Measurements from ENCODE around the gene BCL3. TPM values are rescaled to one million over a fixed set of nuclear protein-coding genes. Genes with fewer than 3 reads are reported as not detected.
A peak's percentile ranks its signal among the peaks of the same experiment; 100 is the strongest.

BCL3 gene
- total RNA-seq, 1 experiment from 2014 or later = 2.2 TPM

GRCh38 chr19:44700547-44700946 is 48.0 kb upstream of the BCL3 start:
- no CpG with 5 or more reads among the region's 5 CpGs for WGBS (ENCODE audit: extremely low coverage, insufficient read length, low lambda C conversion rate)
- no peak overlapping the region for H3K56ac ChIP-seq (ENCODE audit: insufficient read length, low read depth, low read length)

More at GRCh38 chr19:44700547-44700946, 48.0 kb upstream of the BCL3 start:
- Histone ChIP-seq H3K27me3 (ENCODE audit: insufficient read depth, low read length) (no peaks in the 10 kb centered on the region), H3K79me1 (ENCODE audit: insufficient read depth, low read depth, low read length, poor library complexity, severe bottlenecking) (no peaks in the 10 kb centered on the region), H3K4me2 (ENCODE audit: insufficient read depth, insufficient read length, low read length) (no peak overlapping the region), H3K18ac (ENCODE audit: insufficient read length, low read depth, low read length) (no peak overlapping the region), H3T11ph (ENCODE audit: low read length) (no peak overlapping the region), H2BK5ac (ENCODE audit: insufficient read length, low read length) (no peak overlapping the region), H2BK20ac (ENCODE audit: low read depth, low read length, poor library complexity, severe bottlenecking) (no peak overlapping the region), H3K9ac (ENCODE audit: extremely low read depth, insufficient read length, low read length) (no peak overlapping the region), H3K79me2 (ENCODE audit: insufficient read depth, low read length) (no peaks in the 10 kb centered on the region), H2BK120ac (ENCODE audit: low read depth, low read length, poor library complexity, severe bottlenecking) (no peak overlapping the region), H4K8ac (replicated peaks; ENCODE audit: insufficient read length, low read depth, low read length) (no peak overlapping the region), H2AFZ (ENCODE audit: low read length) (no peak overlapping the region), H3K23ac (ENCODE audit: insufficient read length, low read depth, low read length) (no peak overlapping the region), H2BK12ac (ENCODE audit: insufficient read length, low read depth, low read length) (no peak overlapping the region), H3K23me2 (ENCODE audit: insufficient read length, low read depth, low read length, poor library complexity, severe bottlenecking) (no peaks in the 10 kb centered on the region), H3K14ac (ENCODE audit: insufficient read depth, low read length) (no peak overlapping the region), H3K9me3 (ENCODE audit: control insufficient read depth, low read depth, low read length) (no peaks in the 10 kb centered on the region), H3K4me1 (ENCODE audit: insufficient read depth, low read length) (no peaks in the 10 kb centered on the region), H4K5ac (ENCODE audit: insufficient read length, low read depth, low read length) (no peak overlapping the region), H4K20me1 (ENCODE audit: control insufficient read depth, insufficient read depth, insufficient read length) (no peaks in the 10 kb centered on the region), H3K27ac (ENCODE audit: insufficient read length, low read depth, low read length) (no peak overlapping the region), H2AK5ac (ENCODE audit: insufficient read length, low read length) (no peak overlapping the region), H3K4ac (ENCODE audit: low read depth, low read length) (no peak overlapping the region), H2BK15ac (ENCODE audit: low read depth, low read length) (no peak overlapping the region), H4K91ac (ENCODE audit: insufficient read length, low read depth, low read length) (no peak overlapping the region)
- no peaks in the 10 kb centered on the region for H3K36me3 Mint-ChIP-seq (ENCODE audit: insufficient read depth in 1 of 3, low read depth in 3 of 3)
- no peak for TF ChIP-seq CTCF (conservative IDR thresholded peaks at IDR 0.05)
- DNase-seq = no peak
- peaks cover 12% of the 10 kb centered on the region for H3K27me3 Mint-ChIP-seq (ENCODE audit: low read depth)
- H3K4me3 Mint-ChIP-seq = no peak overlapping the region
- H3K9me3 Mint-ChIP-seq = no peaks in the 10 kb centered on the region
- peaks cover 10% of the 10 kb centered on the region in 2 experiments for H3K4me1 Mint-ChIP-seq
- peak overlapping the region in 1 of 3 experiments; percentile 82; a peak in 1 of 7 replicates for H3K27ac Mint-ChIP-seq

Measured in H9 (cell line).